ENCODE data around the gene RPS6KA5.
"Not testable (repeated sequence)": the region's sequence is repeated elsewhere in the genome, so short reads cannot be mapped to it uniquely, and the experiment has no call there.

RPS6KA5 gene

GRCh38 chr14:91060351-91061055 is at the start of gene RPS6KA5:
RPS6KA5 (minus strand) TSS chr14:91060641; CDS start chr14:91060434, 207 bp downstream.
- H3K4me3 ChIP-seq = peak within 1 kb of the TSS; percentile 66 to 96 (median 86)

GRCh38 chr14:91108941-91109611 is 48.6 kb upstream of the RPS6KA5 start:
- no peak overlapping the region for H3K4me3 ChIP-seq
- peak overlapping the region in 19 of 21 experiments; percentile 9 to 89 (median 62) for H3K27ac ChIP-seq

More at GRCh38 chr14:91060351-91061055, at the start of gene RPS6KA5:
- peak within 1 kb of the TSS; percentile 77 to 95 (median 91) for H3K27ac ChIP-seq

- H3K27ac ChIP-seq = no peak overlapping the region
- no peak overlapping the region for H3K4me3 ChIP-seq
These were observed 42.7 kb upstream of the RPS6KA5 start for GRCh38 chr14:91103116-91103515.

GRCh38 chr14:91100102-91100501 is 39.7 kb upstream of the RPS6KA5 start:
- Histone ChIP-seq H3K27ac (no peak overlapping the region), H3K4me3 (no peak overlapping the region)

- Histone ChIP-seq H3K27ac (no peak overlapping the region), H3K4me3 (no peak overlapping the region)
These were observed 38.1 kb upstream of the RPS6KA5 start for GRCh38 chr14:91098591-91098990.

GRCh38 chr14:91097657-91098056 is 37.2 kb upstream of the RPS6KA5 start:
- H3K4me3 ChIP-seq, H3K27ac ChIP-seq: not testable (repeated sequence)

- Histone ChIP-seq H3K4me3 (no peak overlapping the region), H3K27ac (no peak overlapping the region)
These were observed 34.7 kb upstream of the RPS6KA5 start for GRCh38 chr14:91095178-91095577.

GRCh38 chr14:91094772-91095171 is 34.3 kb upstream of the RPS6KA5 start:
- Histone ChIP-seq H3K27ac (no peak overlapping the region), H3K4me3 (no peak overlapping the region)

- H3K4me3 ChIP-seq, H3K27ac ChIP-seq: not testable (repeated sequence)
These were observed 33.5 kb upstream of the RPS6KA5 start for GRCh38 chr14:91093743-91094472.

- H3K27ac ChIP-seq = no peak overlapping the region
- no peak overlapping the region for H3K4me3 ChIP-seq
These were observed 31.6 kb upstream of the RPS6KA5 start for GRCh38 chr14:91092073-91092472.

- no peak overlapping the region for H3K27ac ChIP-seq
These were observed 30.3 kb upstream of the RPS6KA5 start for GRCh38 chr14:91090743-91091142.

GRCh38 chr14:91089958-91090535 is 29.6 kb upstream of the RPS6KA5 start:
- Histone ChIP-seq H3K4me3 (no peak overlapping the region), H3K27ac (no peak overlapping the region)

More at GRCh38 chr14:91090743-91091142, 30.3 kb upstream of the RPS6KA5 start:
- H3K4me3 ChIP-seq = no peak overlapping the region

GRCh38 chr14:91088585-91089235 is 28.3 kb upstream of the RPS6KA5 start:
- Histone ChIP-seq H3K27ac (peak overlapping the region in 2 of 21 experiments; percentile 7 to 17), H3K4me3 (no peak overlapping the region)

- H3K27ac ChIP-seq = peak overlapping the region in 2 of 21 experiments; percentile 17 to 60
- not testable (repeated sequence) for H3K4me3 ChIP-seq
These were observed 27.0 kb upstream of the RPS6KA5 start for GRCh38 chr14:91087470-91087869.

GRCh38 chr14:91084516-91084915 is 24.1 kb upstream of the RPS6KA5 start:
- Histone ChIP-seq H3K4me3 (no peak overlapping the region), H3K27ac (no peak overlapping the region)

GRCh38 chr14:91082282-91082681 is 21.8 kb upstream of the RPS6KA5 start:
- Histone ChIP-seq H3K27ac (no peak overlapping the region), H3K4me3 (no peak overlapping the region)

- Histone ChIP-seq H3K27ac (no peak overlapping the region), H3K4me3 (no peak overlapping the region)
These were observed 19.6 kb upstream of the RPS6KA5 start for GRCh38 chr14:91080071-91080470.

- H3K27ac ChIP-seq = no peak overlapping the region
- no peak overlapping the region for H3K4me3 ChIP-seq
These were observed 17.8 kb upstream of the RPS6KA5 start for GRCh38 chr14:91078095-91078737.

- Histone ChIP-seq H3K27ac (no peak overlapping the region), H3K4me3 (no peak overlapping the region)
These were observed 15.1 kb upstream of the RPS6KA5 start for GRCh38 chr14:91075553-91075952.
